GM18858 (cell line): ENCODE data around the gene TRAPPC11.
"Not testable (repeated sequence)": the region's sequence is repeated elsewhere in the genome, so short reads cannot be mapped to it uniquely, and the experiment has no call there.

Source experiments
- ATAC-seq: cut with Tn5 transposase; IDR thresholded peaks from one replicate; pipeline ENCODE4 v1.9.1; 2021; ENCODE audit not compliant: unreplicated experiment

Gene TRAPPC11

DNA sequence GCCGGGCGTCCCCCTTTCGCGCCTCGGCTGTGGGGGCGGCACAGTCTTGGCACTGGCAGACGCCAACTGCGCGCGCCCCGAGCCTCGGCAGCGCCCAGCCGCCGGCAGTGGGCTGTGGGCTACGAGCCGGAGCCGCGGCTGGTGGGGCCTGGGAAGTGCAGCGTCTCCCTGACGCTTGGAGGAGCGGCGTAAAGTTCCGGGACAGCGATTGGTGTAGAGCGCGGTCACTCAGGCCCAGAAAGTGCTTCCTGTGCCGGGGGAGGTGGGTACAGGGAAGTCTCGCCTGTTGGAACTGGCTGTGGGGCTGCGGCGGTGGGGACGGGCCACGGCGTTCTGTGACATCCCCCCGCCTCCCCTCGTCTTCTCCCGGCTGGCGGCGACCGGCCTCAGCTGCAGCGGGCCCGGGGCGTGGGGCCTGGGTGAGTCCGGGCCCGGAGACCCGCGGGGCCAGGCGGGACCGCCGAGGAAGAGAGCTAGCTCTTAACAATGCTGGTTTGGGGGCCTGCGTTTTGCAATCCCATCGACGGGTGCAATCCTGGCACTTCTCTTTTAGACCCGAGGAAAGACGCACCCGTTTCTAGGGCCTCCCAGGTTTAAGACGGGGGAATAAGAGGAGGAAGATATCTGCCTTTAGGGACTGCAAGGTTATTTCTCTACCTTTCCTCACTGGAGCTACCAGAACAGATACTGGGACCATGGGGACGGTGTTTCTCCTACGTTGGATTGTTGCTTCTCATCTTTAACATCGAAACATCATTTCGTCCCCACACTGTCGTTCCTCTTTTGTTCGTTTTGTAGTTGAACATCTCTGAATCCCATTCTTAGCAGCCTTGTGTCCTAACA lies at the start of gene TRAPPC11, which contains the start of gene RWDD4:
TSS of gene TRAPPC11 (plus strand) at position 265 of the 843 bp plus-strand sequence. CDS start 4,575 bp downstream, outside the sequence.
TSS of gene RWDD4 (minus strand) at position 157 of the 843 bp plus-strand sequence. CDS start 233 bp downstream, outside the sequence.
- ATAC-seq: peak; percentile 98

DNA sequence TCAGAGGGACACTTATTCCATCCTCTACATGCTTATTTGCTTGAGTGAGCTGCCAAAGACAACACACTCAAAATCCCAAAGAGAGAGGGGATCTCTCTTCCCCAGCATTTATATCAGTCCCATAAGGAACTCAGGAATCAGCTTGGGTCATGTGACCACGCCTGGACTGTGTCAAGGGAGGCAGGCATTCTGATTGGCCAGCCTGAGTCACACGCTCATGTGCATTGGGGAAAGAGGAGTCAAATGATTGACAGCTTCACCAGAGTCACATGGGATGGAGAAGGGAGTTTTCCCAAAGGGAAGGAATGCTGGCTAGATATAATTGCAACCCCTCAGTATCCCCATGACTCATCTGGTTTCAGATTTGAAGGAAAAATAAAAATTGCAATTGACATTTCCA lies 49.1 kb upstream of the TRAPPC11 start:
- ATAC-seq: no peak

- ATAC-seq: no peak
Observed at GRCh38 chr4:183610613-183611012, 48.5 kb upstream of the TRAPPC11 start.

DNA sequence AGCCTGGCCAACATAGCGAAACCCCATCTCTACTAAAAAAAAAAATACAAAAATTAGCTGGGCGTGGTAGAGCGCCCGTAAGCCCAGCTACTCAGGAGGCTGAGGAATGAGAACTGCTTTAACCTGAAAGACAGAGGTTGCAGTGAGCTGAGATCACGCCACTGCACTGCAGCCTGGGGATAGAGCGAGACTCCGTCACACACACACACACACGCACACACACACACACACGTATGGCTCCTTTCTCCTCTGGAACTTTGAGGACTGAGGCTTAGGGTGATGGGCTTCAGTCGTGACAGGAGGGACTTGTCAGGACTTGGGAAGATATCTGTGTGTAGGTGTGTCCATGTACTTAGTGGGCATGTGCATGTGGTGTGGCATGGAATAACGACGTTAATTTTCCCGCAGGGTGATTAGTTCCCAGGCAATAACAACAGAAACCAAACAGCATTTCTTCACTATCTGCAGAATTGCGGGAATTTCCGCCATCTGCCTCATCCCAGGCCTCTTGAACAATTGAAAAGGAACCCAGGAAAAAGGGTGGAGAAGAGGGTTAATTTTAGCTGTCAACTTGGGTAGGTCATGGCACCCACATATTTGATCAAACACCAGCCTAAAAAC lies 47.8 kb upstream of the TRAPPC11 start:
- no peak for ATAC-seq

- no peak for ATAC-seq
Observed at GRCh38 chr4:183612329-183613250, 46.5 kb upstream of the TRAPPC11 start.

- ATAC-seq: no peak
Observed at GRCh38 chr4:183617075-183617474, 42.0 kb upstream of the TRAPPC11 start.

- no peak for ATAC-seq
Observed at GRCh38 chr4:183618681-183619080, 40.4 kb upstream of the TRAPPC11 start.

DNA sequence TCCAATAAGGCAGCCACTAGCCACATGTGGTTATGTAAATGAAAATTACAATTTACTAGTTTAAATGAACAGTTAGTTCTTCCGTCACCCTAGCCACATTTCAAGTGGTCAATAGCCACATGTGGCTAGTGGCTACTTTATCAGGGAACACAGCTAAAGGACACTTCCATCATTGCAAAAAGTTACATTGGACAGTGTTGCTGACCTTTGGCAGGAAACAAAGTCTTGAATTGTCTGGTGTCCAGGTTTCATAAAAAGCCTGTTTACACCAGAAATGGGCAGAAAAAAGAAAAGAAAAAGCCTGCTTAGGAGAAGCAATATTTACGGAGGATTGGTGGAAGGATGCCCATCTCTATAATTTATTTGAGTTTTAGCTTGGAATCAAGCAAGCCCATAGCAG lies 38.7 kb upstream of the TRAPPC11 start:
- no peak for ATAC-seq

DNA sequence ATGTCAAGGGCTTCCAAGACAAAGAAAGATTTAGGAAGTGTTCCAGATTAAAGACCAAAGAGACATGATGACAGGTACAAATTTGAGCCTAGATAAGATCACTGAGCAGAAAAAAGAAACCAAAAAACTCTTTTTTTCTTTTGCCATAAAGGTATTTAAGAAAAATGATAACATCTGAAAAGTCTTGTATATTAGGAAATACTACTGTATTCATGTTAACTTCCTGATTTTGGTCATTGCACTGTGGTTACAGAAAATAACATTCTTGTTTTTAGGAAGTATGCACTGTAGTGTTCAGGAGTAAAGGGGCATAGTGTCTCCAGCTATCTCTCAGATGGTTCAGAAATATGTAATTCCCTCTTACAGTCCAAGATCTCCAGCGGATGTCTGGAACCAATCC lies 37.2 kb upstream of the TRAPPC11 start:
- ATAC-seq: no peak

GRCh38 chr4:183624548-183624947 lies 34.5 kb upstream of the TRAPPC11 start:
- ATAC-seq: no peak

DNA sequence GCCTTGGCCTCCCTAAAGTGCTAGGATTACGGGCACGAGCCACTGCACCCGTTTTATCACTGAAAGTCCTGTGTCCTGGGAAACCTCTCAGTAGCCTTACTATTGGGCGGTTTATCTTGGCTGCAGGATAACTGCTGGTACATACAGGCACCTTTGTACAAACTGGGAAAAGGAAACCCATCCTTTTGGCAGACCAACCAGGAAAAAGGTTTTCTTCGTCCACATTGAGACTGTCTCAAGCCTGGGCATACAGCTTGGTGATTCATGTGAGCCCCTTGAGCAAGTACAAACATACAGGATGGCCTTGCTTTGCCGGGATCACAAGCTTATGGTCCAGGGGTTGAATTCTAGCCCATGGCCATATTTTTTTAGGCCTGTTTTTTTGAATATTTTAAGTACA lies 32.9 kb upstream of the TRAPPC11 start:
- ATAC-seq: no peak

DNA sequence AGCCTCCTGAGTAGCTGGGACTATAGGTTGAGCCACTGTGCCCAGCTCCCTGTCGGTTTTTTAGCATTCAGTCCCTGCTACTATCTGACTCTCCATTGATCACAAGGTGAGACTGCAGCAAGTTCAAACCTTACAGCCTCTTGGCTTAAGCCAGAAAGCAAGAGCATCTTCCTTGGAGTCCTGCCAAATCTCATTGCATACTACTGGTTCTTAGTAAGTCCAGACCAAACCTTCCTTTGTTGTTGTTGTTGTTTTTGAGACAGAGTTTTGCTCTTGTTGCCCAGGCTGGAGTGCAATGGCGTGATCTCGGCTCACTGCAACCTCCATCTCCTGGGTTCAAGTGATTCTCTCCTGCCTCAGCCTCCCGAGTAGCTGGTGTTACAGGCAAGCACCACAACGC lies 31.8 kb upstream of the TRAPPC11 start:
- ATAC-seq: not testable (repeated sequence)

DNA sequence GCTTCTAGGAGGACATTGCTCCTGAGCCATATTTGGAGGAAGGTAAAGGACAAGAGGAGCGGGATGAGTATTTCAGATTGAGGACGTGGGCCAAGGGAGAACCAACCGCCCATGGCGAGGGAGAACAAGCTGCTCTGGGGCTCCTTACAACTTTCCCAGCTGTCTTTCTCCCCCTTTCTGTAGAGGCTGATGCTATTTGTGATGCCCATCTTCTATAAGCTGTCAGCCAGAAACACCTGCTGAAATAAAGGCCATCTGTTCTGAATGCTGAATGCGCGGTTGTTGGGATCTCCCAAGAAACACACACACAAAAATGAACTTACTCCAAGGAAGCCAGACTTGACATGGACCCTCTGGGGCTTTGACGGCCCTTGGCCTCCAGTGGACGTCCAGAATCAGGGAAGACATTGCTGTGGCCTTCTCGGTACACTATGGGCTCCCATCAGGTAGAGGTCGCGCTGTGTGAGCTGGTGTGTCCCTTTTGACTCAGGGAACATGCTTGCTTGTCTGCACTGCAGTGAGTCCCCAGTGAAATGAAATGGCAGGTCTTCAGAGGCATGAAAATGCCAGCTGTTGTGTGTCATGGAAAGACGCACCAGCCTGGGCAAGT lies 31.0 kb upstream of the TRAPPC11 start:
- ATAC-seq: no peak

DNA sequence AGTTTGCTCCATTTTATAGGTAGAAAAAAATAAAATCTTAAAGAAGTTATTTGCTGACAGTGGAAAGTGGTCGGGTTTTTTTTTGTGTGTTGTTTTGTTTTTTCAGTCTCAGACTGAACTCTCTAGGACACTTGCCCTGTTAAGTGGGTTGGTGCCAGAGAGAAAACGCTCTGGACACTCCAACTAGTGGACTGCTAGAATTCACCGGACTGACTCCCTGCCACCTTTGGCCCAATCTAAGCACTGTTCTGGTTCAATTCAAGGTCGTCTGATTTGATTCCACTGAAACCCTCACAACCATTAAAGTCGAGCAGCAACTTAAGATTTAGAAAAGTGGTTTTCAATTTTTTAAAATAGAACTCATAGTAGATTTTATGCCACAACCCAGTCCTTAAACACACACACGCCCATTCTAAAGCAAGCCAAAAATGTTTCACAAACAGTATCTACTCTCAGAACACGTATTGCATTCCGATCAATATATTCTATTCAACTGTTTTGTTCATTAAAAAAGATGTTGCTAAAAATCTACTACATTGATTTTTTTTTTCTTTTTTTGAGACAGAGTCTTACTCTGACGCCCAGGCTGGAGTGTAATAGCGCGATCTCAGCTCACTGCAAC lies 27.4 kb upstream of the TRAPPC11 start:
- no peak for ATAC-seq

- ATAC-seq: no peak
Observed at GRCh38 chr4:183632689-183633088, 26.4 kb upstream of the TRAPPC11 start.

DNA sequence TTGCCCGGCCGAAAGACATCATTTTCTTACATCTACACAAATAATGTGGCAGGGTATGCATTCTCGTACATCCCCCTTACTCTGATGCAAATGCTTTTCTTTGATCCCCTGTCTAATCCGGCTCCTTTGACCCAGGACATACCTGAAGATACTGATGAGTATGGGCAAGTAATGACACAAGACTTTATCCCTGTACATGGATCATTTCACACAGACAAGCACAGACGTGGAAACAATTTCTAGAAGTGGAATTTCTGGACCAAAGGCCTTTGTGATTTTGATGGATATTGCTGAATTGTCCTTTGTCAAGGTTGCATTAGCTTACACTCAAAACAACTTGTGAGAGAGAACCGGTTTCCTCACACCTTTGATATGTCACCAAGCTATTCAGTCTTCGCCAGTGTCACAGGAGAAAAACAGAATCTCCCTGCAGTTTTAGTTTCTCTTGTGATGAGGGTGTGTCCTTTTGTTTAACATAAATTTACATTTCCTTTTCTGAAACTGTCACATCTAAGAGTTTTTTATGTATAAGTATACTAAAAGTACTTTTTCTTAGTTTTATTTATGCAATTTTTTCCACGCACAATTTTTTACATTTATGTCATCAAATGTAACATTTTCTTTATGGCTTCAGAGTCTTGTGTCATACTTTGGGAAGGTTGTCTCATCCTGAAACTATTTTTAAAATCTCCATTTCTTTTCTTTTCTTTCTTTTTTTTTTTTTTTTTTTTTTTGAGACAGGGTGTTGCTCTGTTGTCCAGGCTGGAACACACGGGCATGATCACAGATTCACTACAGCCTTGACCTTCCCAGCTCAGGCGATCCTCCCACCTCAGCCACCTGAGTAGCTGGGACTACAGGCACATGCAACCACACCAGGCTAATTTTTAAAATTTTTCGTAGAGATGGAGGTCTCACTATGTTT lies 25.4 kb upstream of the TRAPPC11 start:
- ATAC-seq: no peak

DNA sequence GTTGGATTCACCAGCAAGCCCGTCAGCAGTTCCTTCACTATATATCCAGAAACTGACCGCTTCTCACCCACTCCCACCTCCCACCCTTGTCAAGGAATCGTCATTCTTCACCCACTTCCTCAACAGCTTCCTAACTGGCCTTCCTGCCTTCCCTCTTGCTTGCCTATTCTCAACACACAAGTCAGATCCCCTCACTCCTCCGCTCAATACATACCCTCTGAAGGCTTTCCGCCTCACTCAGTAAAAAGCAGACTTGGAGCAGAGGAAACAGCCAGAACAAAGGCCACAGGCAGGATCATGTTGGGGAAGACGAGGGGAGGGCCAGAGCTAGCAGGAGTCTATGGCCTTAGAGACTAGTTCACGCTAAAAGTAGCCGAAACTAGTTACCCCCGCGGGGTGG lies 23.8 kb upstream of the TRAPPC11 start:
- no peak for ATAC-seq

- no peak for ATAC-seq
Observed at GRCh38 chr4:183635741-183636140, 23.4 kb upstream of the TRAPPC11 start.

DNA sequence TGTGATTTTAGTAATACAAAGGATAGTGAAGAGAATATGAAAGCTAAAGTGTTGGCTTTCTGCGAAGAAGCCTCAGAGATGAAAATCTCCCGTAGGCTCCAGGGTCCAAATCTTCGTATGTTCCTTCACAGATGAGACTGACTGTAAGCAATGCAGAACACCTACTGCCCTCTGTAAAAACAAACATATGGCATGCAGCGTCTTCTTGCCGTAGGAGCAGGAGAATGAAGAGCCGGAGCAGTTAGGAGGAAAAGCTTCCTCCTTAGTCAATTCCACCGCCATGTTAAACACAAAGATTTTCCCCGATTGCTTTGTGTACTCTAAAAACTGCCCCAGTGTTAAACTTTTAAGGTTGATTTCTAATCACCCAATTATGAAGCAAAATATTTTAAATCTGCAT lies 22.6 kb upstream of the TRAPPC11 start:
- no peak for ATAC-seq
